HG03159 (cell line): ENCODE results near the gene GADD45B.
"Not testable (repeated sequence)": the region's sequence is repeated elsewhere in the genome, so short reads cannot be mapped to it uniquely, and the experiment has no call there.

Experiments
- ATAC-seq: cut with Tn5 transposase; IDR thresholded peaks from one replicate; pipeline ENCODE4 v1.9.1; 2021; ENCODE audit warnings: mild to moderate bottlenecking, moderate library complexity; ENCODE audit not compliant: unreplicated experiment

GADD45B gene

GRCh38 chr19:2464389-2464788, 11.5 kb upstream of the GADD45B start:
- no peak for ATAC-seq

GRCh38 chr19:2468596-2468995, 7.3 kb upstream of the GADD45B start:
- ATAC-seq: no peak

GRCh38 chr19:2469102-2469914, 6.6 kb upstream of the GADD45B start:
- no peak for ATAC-seq

- not testable (repeated sequence) for ATAC-seq
Observed at GRCh38 chr19:2469915-2470200, 6.1 kb upstream of the GADD45B start.

GRCh38 chr19:2474232-2475017, 1.5 kb upstream of the GADD45B start:
- ATAC-seq: peak; percentile 26

DNA sequence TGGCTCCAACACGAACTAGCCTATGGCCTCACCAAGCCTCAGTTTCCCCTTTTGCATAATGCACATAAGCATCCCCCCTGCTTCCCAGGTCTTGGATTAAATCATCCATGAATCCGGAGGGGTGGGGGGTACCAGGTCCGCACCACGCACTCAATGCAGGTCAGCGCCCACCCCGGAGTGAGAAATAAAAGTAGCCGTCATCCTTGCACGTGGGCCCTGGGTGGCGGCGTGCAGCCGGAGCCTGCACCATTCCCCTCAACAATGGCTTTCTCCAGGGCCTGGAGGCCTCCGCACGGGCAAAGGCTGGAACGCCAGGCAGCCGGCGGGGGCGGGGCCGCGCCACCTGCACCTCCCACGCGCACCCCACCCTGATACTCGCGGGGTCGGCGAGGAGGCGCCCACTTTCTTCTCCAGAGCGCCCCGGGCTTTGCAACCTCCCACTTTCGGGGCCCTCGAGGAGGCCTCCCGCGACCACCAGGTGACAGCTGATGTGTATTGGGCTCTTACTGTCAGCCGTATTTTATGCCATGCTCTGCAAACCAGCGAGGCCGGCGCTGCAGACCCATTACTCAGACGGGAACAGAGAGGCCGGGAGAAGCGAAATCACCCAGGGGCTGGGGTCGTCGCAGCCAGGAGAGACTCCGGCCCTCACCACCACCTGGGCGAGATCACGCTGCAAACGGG, 767 bp upstream of the GADD45B start:
- ATAC-seq: peak; percentile 6

DNA sequence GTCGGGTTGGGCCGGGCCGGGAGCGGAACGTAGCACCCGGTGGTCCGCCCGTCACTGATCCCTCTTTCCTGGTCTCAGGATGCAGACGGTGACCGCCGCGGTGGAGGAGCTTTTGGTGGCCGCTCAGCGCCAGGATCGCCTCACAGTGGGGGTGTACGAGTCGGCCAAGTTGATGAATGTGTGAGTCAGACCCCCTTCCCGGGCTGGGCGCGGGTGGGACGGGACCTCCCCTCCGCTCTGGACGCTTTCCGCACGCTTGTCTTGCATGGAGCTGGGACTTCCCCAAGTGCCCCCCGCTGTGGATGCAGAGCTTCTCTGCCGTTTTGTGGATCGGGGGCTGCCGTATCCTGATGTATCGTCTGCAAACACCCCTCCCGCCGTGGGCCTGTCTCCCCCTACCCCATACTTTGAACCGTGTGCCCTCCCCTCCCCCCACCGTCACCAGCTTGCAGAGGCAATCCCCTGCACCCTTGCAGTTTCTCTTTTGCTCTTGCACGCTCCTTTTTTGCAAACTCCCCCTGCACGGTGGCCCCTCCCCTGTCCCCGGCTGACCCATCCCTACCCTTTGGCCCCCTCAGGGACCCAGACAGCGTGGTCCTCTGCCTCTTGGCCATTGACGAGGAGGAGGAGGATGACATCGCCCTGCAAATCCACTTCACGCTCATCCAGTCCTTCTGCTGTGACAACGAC, 669 bp downstream of the GADD45B start:
- ATAC-seq: no peak

- ATAC-seq: no peak
Observed at GRCh38 chr19:2477141-2477710, 1.3 kb downstream of the GADD45B start.

- ATAC-seq: no peak
Observed at GRCh38 chr19:2477732-2478191, 1.8 kb downstream of the GADD45B start.

DNA sequence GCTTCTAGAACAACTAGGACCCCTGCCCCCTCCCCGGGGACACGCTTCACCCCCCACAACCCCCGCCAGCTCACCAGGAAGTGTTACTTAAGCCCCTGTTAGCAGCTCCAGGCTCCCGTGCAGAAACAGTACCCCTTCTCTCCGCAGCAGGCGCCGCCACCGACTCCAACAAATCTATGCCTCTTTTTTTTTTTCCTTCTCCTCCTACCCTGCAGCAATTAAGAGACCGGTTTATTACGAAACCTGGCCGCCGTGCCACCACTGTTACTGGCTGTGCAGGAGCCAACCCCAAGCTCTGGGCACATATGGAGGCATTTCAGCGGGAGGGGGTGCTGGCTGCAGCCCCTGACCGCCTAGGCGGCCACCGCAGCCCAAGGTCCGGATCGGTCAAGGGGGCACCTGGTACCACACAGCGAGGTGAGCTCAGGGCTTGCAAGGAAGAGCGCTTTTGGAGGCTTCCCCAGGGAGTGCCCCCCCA, 2.4 kb downstream of the GADD45B start:
- ATAC-seq: no peak

- ATAC-seq: no peak
Observed at GRCh38 chr19:2478756-2479555, 3.0 kb downstream of the GADD45B start.

DNA sequence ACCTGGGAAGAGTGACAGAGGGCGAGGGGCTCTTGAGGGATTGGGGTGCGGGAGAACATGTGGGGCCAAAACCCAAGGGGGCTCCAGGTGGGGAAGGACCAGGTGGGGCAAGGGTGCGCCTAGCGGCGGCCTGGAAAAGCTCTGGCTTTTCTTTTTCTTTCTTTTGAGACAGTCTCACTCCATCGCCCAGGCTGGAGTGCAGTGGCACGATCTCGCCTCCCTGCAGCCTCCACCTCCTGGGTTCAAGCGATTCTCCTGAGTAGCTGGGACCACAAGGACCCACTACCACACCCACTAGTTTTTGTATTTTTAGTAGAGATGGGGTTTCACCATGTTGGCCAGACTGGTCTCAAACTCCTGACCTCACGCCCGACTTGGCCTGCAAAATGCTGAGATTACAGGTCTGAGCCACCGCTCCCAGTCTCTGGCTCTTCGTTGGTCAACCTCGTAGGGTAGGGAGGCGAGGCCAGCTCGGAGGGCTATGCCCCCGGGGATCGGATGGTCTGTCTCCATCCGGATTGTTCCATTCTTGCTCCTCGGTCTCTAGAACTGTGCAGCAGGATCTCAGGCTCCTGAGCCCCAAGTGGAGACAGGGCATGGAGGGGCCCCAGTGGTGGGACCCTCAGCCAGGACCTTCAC, 3.7 kb downstream of the GADD45B start:
- no peak for ATAC-seq

DNA sequence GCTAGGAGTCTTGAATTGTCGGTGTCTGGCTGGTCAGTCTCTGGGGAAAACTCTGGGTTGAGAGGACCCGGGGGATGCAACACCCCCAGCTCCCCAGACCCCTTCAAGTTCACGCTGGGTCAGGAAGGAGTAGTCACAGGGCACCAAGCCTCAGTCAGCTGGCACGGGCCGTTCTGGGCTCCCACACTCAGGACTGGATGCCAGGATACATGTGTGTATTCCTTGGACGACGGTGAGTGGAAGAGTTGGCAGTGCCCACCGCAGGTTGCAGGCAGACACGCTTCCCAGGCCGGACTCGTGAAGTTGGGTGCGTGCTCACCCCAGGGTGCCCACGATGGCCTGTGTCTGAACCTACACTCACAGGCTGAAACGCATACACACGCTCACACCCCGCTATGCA, 5.5 kb downstream of the GADD45B start:
- no peak for ATAC-seq

GRCh38 chr19:2482354-2483038, 6.6 kb downstream of the GADD45B start:
- ATAC-seq: no peak

DNA sequence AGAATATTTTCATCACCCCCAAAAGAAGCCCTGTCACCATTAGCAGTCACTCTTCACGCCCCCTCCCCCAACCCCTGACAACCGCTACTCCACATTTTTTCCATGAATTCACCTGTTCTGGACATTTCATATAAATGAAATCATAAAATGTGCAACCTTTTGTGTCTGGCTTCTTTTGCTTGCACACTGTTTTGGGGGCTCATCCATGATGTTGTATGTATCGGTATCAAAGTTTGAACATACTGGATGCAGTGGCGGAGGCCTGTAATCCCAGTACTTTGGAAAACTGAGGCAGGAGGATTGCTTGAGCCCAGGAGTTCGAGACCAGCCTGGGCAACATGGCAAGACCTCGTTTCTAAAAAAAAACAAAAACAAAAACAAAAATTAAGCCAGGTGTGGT, 7.2 kb downstream of the GADD45B start:
- no peak for ATAC-seq

DNA sequence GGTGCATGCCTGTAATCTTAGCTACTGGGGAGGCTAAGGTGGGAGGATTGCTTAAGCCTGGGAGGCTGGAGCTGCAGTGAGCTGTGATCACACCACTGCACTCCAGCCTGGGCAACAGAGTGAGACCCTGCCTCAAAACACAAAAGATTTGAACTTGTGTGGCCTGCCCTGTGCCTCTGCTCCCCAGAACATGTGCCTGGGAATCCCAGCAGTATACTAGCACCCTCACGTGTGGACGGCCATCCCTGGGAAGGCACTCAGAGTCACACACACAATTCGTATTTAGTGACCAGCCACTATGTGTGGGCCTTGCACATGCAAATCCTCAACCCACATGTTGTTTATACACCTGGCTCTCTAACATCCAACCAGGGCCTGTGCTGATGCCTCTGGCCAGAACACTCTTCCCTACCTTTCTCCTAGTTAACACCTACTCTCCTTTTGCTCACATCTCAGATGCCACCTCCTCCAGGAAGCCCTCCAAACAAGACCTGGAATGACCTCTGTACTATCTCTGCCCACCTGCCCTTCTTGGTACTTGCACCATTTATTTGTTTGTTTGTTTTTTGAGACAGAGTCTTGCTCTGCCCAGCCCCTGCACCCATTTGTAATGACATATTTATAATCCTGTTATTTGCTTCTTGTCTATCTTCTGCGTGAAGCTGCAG, 7.7 kb downstream of the GADD45B start:
- no peak for ATAC-seq

DNA sequence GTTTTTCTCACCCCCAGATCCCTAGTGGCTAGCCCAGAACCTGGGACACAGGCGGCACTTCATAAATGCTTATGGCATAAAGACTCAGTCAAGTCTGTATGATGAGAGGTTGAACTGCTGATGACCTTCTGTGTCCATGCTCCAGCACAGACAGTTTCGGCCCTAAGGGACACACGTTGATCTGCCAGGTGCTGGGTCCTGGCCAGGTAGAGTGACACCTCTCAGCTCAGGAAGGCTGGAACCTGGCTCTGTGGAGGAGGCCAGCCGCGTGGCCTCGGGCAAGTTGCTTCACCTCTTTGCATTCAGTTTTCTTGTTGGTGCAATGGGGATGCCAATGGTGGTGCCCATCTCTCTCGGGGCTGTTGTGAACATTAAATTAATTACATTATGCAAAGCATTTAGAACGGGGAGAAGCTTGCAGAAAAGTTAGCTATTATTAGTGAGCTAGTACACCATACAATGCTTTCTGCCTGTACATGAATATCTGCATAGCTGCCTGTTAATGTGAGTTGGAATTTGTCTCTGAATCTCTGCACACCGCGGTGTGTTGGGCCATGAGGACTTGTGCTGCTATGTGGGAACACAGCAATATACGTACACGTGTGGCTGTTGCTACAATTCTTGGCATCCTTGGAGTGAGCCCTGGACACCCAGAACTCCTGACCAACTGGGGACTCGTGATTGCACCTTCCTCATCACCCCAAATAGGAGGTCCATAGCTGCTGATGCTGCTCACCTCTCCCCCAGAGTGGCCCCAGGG, 8.4 kb downstream of the GADD45B start:
- ATAC-seq: no peak

- ATAC-seq: no peak
Observed at GRCh38 chr19:2485428-2485827, 9.5 kb downstream of the GADD45B start.
